OCI-LY3 (cell line): ENCODE data around the gene STAT5B.

Source experiments
- EZH2phosphoT487 ChIP-seq: fragments of 200-600 bp; shearing (Covaris generic); IDR thresholded peaks from 2 replicates; pipeline ENCODE4 v1.6.1; 2018; ENCODE audit warnings: antibody characterized with exemption, mixed run types, low read depth
- TF ChIP-seq, protein P1 (sequence below): fragments of 200-600, 300-600 bp; sonication (generic); IDR thresholded peaks from 2 replicates; pipeline ENCODE4 v1.5.1; 2014; ENCODE audit warnings: antibody characterized with exemption, low read length, low read depth

DNA sequence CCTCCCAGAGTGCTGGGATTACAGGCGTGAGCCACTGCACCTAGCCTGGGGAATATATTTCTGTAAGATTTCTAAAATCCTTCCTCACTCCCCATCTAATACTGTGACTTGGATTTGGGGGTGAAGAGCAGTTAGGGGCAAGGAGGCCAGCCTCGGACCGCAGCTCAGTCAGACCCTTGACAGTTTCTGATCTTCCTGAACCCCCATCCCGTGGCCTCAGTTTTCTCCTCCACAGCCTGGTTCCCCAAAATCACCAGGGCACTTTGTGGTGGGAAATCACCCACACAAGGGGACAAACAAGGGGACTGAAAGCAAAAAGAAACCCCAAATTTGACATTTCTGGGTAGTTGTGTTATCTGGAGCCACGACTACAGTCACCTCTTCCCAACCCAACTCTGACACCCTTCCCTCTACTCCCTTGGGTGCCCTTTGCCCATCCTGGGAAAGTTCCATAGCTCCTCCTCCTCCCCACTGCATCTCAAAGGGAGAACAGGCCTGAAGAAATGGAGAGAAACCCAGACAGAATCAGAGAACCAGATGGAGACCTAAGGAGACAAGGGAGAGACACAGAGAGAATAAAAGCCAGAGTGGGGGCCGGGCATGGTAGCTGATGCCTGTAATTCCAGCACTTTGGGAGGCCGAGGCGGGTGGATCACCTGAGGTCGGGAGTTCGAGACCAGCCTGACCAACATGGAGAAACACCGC, 9.3 kb upstream of the STAT5B start:
- TF ChIP-seq, protein P1, sequence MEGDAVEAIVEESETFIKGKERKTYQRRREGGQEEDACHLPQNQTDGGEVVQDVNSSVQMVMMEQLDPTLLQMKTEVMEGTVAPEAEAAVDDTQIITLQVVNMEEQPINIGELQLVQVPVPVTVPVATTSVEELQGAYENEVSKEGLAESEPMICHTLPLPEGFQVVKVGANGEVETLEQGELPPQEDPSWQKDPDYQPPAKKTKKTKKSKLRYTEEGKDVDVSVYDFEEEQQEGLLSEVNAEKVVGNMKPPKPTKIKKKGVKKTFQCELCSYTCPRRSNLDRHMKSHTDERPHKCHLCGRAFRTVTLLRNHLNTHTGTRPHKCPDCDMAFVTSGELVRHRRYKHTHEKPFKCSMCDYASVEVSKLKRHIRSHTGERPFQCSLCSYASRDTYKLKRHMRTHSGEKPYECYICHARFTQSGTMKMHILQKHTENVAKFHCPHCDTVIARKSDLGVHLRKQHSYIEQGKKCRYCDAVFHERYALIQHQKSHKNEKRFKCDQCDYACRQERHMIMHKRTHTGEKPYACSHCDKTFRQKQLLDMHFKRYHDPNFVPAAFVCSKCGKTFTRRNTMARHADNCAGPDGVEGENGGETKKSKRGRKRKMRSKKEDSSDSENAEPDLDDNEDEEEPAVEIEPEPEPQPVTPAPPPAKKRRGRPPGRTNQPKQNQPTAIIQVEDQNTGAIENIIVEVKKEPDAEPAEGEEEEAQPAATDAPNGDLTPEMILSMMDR = no peak
- no peak for TF ChIP-seq EZH2phosphoT487
